MG63 (cell line): ENCODE measurements around the gene ABR. TPM values are rescaled to one million over a fixed set of nuclear protein-coding genes. Genes with fewer than 3 reads are reported as not detected.
"Not testable (repeated sequence)": the region's sequence is repeated elsewhere in the genome, so short reads cannot be mapped to it uniquely, and the experiment has no call there.

Experiments used
- DNase-seq: peaks from one replicate; pipeline ENCODE4 v3.0.0-alpha.2; 2020
- H3K27me3 ChIP-seq: fragments of 250-450 bp; sonication (Bioruptor Pico); 2 replicates; pipeline ENCODE4 v1.5.1; 2020; ENCODE audit warnings: mild to moderate bottlenecking, moderate library complexity
- H3K36me3 ChIP-seq: fragments of 250-450 bp; sonication (Bioruptor Pico); 2 replicates; pipeline ENCODE4 v1.5.1; 2020; ENCODE audit warnings: mild to moderate bottlenecking, moderate library complexity
- H3K4me3 ChIP-seq: fragments of 250-450 bp; sonication (Bioruptor Pico); 2 replicates; pipeline ENCODE4 v1.5.1; 2020; ENCODE audit warnings: mild to moderate bottlenecking, moderate library complexity
- H3K9me3 ChIP-seq: fragments of 250-450 bp; sonication (Bioruptor Pico); 2 replicates; pipeline ENCODE4 v1.5.1; 2020; ENCODE audit warnings: mild to moderate bottlenecking, moderate library complexity
- total RNA-seq: library from RNA; depleted of rRNA; stranded (reverse); fragments of >200 nt; shearing (Covaris generic); gene quantifications from 2 replicates; pipeline ENCODE4 v1.2.3, GENCODE V29; 2014; ENCODE audit warnings: low replicate concordance

ABR gene
- total RNA-seq, 1 experiment from 2014 or later, result 24.0 TPM

DNA sequence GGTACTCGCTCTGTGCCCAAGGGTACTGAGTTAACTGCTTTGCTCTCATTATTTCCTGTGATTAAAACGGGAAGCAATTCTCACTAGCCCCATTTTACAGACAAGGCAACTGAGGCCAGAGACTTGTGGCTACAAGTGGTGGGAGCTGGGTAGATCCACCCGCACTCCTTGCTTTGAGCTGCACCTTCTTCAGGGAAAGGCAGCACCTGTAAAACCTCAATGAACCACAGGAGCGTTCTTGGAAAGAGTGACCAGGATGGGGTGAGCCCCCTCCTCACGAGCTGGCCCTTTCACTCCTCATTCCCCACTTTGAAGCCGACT lies 102.8 kb downstream of the ABR start:
- Histone ChIP-seq H3K27me3 (no peaks in the 10 kb centered on the region), H3K36me3 (no peaks in the 10 kb centered on the region), H3K4me3 (no peak overlapping the region), H3K9me3 (no peaks in the 10 kb centered on the region)
- DNase-seq, result no peak

DNA sequence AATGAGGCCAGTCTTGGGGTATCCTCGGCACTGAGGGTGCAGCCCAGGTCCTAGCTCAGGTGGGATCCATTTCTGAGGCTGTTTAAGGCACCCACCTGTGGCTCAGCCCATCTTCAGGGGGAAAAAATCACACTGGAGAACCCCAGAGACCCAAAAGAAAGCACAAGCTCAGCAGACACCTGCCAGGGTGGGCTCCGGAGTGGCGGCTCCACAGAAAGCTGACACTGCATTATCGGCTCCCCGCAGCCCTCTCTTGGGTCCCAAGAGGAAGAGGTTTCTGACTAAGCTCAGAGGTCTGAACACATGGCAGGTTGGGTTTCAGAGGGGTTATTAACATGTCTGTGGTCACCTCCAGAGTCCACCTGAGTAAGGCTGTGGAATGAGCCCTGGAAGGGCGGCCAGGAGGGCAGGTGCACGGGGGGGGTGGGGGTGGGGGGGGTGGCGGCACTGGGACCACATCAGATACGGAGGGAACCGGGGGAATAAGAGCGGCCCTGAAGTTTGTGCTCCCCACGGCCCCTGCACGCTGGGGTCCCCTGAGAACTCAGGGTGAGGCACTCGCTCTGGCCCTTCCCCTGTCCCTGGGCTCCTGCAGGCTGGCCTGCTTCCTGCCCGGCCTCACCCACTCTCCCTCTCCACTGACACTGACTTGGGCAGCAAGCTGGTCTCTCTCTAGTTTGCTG lies 103.3 kb downstream of the ABR start:
- no peak overlapping the region for H3K4me3 ChIP-seq
- DNase-seq, result no peak

DNA sequence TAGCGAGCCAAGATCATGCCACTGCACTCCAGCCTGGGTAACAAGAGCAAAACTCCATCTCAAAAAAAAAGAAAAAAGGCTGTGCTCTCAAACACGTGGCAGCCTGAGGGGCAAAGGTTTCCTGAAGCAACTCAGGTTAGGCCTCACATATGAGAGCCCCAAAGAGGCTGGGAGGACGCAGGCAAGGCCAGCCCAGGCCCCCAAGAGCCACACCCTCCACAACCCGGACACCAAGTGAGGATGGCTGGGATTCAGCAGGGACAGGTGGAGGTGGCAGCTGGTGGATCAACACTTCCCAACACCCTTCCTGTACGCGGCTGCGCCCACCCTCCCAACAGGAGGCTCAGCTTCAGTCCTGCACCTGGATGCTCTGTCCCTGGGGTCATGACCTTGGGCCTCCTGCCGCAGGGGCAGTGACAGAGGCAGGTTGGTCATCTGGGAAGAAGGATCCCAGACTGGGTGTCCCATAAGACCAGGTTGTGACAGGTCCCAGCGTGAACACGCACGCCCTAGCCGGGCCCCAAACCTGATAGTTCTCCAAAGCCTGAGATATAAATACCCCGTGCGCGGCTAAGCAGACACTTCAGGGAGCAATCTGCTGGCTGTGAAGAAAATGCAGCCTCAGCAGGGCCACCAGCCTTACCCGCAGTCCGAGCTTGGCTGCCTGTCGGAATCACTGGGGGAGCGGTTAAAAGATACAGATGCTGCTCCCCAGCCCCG lies 104.7 kb downstream of the ABR start:
- no peak for DNase-seq

More for the DNA sequence above, 103.3 kb downstream of the ABR start:
- no peaks in the 10 kb centered on the region for H3K27me3 ChIP-seq
- no peaks in the 10 kb centered on the region for H3K9me3 ChIP-seq
- no peaks in the 10 kb centered on the region for H3K36me3 ChIP-seq

DNA sequence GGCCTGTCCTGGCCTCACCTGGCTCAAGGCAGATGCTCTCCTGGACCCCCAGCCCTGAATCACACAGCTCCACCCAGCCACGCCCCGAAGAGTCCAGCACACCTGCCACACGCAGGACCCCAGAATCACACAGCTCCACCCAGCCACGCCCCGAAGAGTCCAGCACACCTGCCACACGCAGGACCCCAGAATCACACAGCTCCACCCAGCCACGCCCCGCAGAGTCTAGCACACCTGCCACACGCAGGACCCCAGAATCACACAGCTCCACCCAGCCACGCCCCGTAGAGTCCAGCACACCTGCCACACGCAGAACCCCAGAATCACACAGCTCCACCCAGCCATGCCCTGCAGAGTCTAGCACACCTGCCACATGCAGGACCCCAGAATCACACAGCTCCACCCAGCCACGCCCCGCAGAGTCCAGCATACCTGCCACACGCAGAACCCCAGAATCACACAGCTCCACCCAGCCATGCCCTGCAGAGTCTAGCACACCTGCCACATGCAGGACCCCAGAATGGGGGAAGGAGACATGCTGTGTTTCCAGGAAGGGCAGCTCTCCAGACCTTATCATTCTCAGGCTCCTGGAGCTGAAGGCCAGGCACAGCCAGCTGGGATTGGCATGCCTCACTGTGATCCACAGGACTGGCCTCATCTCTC lies 105.7 kb downstream of the ABR start:
- H3K4me3 ChIP-seq, H3K36me3 ChIP-seq, H3K9me3 ChIP-seq, H3K27me3 ChIP-seq, DNase-seq: not testable (repeated sequence)

More for the DNA sequence above, 104.7 kb downstream of the ABR start:
- no peaks in the 10 kb centered on the region for H3K9me3 ChIP-seq
- no peak overlapping the region for H3K4me3 ChIP-seq
- H3K27me3 ChIP-seq, result no peaks in the 10 kb centered on the region
- H3K36me3 ChIP-seq, result no peaks in the 10 kb centered on the region

DNA sequence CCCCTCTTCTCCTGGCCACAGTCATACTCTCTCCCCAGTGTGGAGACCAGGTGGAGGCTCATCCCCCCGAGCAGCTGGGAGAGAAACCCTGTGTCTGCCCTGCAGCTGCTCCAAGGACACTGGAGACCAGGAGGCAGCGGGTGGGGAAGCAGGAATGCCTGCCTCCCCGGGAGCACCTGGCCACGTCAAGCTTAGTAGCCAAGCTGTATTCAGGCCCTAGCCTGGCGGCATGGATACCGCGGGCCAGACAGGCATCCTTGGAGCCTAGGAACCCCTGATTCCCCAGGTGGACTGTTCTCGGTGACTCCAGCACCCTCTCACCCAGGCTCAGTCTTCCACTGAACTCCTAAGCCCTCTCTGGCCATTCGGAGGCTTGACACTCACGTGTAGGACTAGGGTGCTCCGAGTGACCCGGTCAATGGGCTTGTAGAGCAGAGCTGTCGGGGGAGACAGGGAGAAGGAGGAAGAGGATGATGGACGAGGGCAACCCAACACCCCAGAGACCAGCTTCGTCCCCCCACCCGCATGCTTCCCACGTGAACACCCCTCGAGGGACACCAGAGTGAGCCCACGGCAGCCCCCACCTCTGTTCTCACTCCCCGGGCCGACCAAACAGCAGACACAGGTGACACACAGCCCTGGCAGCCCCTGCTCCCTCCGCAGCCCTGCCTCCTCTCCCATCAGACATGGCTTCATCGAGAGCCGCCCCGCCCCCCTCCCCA lies 106.4 kb downstream of the ABR start:
- Histone ChIP-seq H3K27me3 (no peaks in the 10 kb centered on the region), H3K4me3 (no peak overlapping the region), H3K9me3 (no peaks in the 10 kb centered on the region), H3K36me3 (no peaks in the 10 kb centered on the region)
- no peak for DNase-seq

DNA sequence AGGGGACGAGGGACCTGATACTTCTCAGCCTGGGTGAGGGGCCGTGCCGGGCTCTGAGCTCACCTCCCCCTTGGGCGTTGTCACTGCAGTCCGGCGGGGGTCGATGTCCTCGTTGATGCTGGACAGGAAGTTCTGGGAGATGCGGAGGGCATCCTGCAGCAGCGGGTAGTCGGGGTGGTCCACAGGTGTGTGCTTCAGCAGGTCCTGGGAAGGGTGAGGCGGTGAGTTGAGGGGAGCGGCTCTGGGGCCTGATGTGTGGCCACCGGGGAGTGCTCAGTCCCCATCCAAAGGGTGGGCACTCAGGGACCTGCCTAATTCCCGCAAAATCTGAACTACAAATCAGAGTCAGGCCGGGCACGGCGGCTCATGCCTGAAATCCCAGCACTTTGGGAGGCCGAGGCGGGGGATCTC lies 107.2 kb downstream of the ABR start:
- Histone ChIP-seq H3K27me3 (no peaks in the 10 kb centered on the region), H3K4me3 (no peak overlapping the region), H3K9me3 (no peaks in the 10 kb centered on the region), H3K36me3 (no peaks in the 10 kb centered on the region)
- no peak for DNase-seq

DNA sequence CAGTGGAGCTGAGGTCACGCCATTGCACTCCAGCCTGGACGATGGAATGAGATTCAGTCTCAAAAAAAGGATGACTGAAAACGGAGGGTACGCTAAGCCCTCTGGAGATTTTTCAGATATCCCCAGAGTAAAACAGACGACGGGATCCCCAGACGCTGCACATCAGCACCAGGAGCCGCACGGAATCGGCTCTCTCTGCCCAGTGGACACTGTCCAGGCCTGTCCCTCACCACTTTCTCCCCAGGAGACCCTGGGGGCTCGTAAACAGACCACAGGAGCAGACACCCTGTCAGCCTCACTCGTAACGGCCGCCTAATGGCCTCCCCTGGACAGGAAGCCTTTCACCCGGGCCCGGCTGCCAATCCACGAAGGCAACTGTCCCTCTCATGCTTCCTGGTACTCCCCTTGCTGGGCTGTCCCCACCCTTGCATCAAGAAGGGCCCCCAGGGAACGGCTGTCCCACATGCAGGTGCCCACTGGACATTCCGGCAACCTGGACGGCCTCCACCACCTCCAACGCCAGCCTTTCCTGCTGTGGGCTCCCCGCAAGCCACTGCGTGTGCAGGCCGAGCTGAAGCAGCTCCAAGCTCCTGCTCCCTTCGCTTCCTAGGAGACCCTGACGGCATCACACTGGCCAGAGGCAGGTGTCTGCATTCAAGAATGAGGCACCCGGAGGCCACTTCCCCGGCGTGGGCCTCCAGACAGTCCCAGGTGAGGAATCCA lies 108.5 kb downstream of the ABR start:
- Histone ChIP-seq H3K36me3 (no peaks in the 10 kb centered on the region), H3K9me3 (no peaks in the 10 kb centered on the region), H3K4me3 (no peak overlapping the region), H3K27me3 (no peaks in the 10 kb centered on the region)
- DNase-seq, result no peak

DNA sequence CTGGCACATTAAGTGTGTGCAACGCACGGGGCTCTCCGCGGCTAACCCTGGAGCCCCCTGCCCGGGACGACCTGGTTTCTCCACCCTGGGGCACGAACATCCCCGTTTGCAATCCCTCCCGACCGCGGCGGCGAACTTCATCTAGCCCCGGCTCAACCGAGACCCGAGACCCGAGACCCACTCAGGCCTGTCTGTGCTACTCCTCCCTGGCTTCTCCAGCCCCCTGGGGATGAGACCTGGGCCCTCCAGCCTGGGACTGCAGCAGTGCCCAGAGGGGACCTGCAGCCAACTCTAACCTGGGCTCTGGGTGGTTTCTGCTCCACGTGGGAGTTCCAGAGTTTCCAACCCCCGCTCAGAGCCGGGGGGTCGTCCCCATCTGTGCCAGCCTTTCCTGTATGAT lies 109.4 kb downstream of the ABR start:
- no peak for DNase-seq
- no peak overlapping the region for H3K4me3 ChIP-seq
- peaks cover 3% of the 10 kb centered on the region; the same call in 1 of the 2 replicates for H3K36me3 ChIP-seq
- no peaks in the 10 kb centered on the region for H3K27me3 ChIP-seq
- H3K9me3 ChIP-seq, result no peaks in the 10 kb centered on the region

DNA sequence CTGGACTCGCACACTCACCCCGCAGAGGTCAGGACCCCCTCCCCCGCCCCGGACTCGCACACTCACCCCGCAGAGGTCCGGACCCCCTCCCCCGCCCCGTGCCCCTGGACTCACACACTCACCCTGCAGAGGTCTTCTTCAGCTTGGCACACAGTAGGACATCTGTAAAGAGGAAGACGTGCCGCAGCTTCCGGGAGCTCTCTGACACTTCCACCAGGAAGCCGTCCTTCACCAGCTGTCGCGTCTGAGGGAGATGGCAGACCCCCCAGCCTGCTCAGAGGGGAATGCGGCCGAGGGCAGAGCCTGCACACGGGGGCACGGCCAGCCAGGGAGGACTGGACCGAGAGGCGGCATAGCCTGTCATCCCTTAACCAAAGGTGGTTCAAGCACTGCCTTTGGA lies 109.9 kb downstream of the ABR start:
- H3K36me3 ChIP-seq, result peaks cover 3% of the 10 kb centered on the region; the same call in 1 of the 2 replicates
- H3K4me3 ChIP-seq, result no peak overlapping the region
- no peaks in the 10 kb centered on the region for H3K27me3 ChIP-seq
- H3K9me3 ChIP-seq, result no peaks in the 10 kb centered on the region
- no peak for DNase-seq

DNA sequence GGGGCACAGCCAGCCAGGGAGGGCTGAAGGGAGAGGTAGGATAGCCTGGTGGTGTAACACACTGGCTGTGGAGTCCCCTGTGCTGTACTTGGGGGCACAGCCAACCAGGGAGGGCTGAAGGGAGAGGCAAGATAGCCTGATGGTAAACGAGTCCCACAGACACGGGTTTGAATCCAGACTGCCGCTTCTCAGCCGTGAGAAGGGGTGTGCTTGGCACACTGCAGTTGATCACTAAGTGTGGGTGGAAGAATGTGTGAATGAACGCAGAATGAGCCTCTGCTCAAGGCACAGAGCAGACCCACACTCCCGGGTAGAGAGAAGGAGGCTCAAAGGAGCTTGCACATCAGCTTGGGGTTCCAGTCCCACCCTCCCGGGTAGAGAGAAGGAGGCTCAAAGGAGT lies 111.4 kb downstream of the ABR start:
- H3K9me3 ChIP-seq, result no peaks in the 10 kb centered on the region
- DNase-seq, result no peak
- no peak overlapping the region for H3K4me3 ChIP-seq
- H3K27me3 ChIP-seq, result no peaks in the 10 kb centered on the region
- peaks cover 3% of the 10 kb centered on the region; the same call in 1 of the 2 replicates for H3K36me3 ChIP-seq

DNA sequence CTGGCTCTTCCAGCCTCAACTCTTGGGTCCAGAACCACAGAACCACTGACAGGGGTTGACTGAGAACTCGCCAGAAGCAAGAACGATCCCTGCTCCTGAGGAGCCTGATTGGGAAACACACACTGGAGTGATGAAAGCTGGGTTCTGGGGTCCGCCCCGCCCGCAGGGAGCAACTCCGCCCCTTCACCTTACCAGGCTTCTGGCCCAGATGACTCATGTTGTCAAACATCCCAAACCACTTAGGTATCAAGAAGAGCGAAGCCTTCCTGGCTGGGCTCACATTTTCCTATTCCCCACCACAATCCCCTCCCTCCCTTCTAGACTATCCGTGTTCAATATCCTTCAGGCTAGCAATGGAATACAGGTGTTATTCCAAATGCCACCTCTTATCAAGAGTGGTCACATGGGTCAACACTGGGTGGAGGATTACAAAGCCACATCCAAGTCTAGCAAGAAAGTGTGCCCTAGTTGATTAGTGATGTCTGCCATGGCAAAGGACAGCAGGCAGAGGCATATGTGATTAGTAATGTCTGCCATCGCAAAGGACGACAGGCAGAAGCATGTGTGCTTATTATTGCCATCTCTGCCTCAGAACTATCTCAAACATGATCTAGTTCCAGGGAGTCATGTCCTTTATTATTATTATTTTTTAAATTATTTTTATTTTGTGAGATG lies 112.4 kb downstream of the ABR start:
- Histone ChIP-seq H3K4me3 (no peak overlapping the region), H3K9me3 (no peaks in the 10 kb centered on the region), H3K27me3 (no peaks in the 10 kb centered on the region), H3K36me3 (peaks cover 3% of the 10 kb centered on the region; the same call in 1 of the 2 replicates)
- DNase-seq, result no peak

DNA sequence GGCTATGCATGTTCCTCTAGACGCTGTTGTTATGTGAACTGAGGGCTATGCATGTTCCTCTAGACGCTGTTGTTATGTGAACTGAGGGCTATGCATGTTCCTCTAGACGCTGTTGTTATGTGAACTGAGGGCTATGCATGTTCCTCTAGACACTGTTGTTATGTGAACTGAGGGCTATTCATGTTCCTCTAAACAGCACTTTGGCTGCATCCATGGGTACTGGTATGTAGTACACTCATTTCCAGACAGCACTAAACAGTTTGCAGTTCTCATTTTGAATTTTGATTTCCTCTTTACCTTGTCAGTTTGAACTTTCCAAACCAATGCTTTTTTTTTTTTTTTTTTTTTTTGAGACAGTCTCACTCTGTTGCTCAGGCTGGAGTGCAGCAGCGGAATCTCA lies 114.4 kb downstream of the ABR start:
- not testable (repeated sequence) for DNase-seq, H3K27me3 ChIP-seq, H3K36me3 ChIP-seq, H3K9me3 ChIP-seq, H3K4me3 ChIP-seq

DNA sequence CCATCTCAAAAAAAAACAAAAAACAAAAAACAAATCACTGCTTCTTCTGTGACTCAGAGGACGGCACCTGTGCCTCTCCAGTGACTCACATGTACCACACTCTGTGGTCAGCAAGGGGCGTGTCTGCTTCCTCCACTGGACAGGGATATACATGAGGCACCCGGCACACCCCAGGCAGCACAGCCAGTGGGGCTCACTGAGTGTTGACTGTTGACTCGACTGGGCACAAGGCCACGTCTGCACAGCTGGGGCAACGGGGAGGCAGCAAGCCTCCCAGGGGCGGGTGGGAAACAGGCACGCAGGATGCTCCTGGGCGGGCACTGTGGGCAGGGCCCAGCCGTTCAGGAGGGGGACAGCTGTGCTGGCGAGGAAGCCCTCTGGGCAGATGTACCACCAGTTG lies 118.8 kb downstream of the ABR start:
- Histone ChIP-seq H3K27me3 (no peaks in the 10 kb centered on the region), H3K4me3 (no peak overlapping the region), H3K36me3 (peaks cover 4% of the 10 kb centered on the region), H3K9me3 (no peaks in the 10 kb centered on the region)
- peak; percentile 98 for DNase-seq

DNA sequence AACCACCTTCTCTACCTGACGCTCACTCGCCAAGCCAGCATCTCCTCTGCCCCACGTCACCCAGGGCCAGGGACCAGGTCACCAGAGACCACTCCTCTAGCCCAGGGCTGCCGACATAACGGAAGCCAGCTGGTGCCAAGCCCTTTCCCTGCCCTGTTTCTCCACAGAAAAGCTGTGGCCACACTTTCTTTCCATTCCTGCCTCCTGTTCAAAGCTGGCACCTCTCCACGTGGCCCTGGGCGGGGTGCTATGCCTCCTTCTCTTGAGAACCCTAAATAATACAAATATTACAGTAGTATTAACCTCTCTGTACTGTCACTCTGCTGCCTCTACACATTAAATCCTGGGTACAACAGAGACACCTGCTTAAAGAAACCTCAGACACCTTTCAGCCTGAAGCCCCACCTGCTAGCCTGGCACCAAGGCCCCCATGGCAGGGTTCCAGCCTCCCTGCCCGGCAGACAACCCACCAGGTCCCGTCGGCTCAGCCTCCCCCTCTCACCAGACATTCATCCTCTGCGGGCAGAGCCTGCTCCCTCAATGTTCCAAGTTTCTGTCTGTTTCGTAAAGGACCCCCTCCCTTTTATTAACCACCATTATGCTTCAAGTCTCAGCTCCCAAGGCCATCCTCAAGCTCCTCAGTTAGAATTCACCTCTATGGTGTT lies 120.5 kb downstream of the ABR start:
- peaks cover 2% of the 10 kb centered on the region for H3K36me3 ChIP-seq
- DNase-seq, result no peak
- H3K9me3 ChIP-seq, result no peaks in the 10 kb centered on the region

DNA sequence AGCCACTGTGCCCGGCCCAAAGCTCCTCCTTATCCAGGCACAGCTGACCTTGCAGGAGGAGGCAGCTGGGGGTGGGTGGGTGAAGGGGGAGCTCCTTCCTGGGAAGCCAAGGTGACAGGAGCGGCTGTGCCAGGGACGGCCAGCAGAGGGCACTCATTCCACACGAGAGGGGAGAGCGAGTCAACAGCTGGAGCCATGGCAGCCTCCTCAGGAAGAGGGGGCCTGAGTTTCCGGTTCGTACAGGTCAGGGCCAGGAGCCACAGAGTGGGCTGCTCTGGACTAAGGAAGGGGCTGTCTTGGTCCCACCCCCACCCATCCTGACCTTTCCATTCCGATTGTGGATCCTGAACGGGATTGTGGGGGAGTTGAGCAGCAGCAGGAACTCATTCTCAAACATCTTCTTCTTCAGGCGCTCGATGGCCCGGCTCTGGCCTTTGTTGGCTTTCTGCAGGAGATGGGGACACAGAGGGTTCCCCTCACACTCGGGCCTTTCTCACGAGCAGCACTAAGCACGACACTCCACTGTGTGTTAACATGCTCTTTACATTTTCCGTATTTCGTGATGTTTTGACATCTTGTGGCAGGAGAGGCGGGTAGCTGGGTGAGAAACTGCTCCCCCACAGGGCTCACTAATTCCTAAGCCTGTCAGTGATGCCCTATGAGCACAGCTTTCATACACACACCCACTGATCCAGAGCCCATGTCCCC lies 121.2 kb downstream of the ABR start:
- Histone ChIP-seq H3K27me3 (no peaks in the 10 kb centered on the region), H3K36me3 (peaks cover 2% of the 10 kb centered on the region), H3K4me3 (no peak overlapping the region), H3K9me3 (no peaks in the 10 kb centered on the region)
- DNase-seq, result peak; percentile 42

More for the DNA sequence above, 120.5 kb downstream of the ABR start:
- H3K27me3 ChIP-seq, result no peaks in the 10 kb centered on the region
- H3K4me3 ChIP-seq, result no peak overlapping the region
